HG02938 (cell line): ENCODE measurements around the gene TBC1D8.
"Not testable (repeated sequence)": the region's sequence is repeated elsewhere in the genome, so short reads cannot be mapped to it uniquely, and the experiment has no call there.

Experiments used
- ATAC-seq: cut with Tn5 transposase; IDR thresholded peaks from one replicate; pipeline ENCODE4 v1.9.1; 2021; ENCODE audit warnings: mild to moderate bottlenecking, moderate library complexity; ENCODE audit not compliant: unreplicated experiment

TBC1D8 gene

DNA sequence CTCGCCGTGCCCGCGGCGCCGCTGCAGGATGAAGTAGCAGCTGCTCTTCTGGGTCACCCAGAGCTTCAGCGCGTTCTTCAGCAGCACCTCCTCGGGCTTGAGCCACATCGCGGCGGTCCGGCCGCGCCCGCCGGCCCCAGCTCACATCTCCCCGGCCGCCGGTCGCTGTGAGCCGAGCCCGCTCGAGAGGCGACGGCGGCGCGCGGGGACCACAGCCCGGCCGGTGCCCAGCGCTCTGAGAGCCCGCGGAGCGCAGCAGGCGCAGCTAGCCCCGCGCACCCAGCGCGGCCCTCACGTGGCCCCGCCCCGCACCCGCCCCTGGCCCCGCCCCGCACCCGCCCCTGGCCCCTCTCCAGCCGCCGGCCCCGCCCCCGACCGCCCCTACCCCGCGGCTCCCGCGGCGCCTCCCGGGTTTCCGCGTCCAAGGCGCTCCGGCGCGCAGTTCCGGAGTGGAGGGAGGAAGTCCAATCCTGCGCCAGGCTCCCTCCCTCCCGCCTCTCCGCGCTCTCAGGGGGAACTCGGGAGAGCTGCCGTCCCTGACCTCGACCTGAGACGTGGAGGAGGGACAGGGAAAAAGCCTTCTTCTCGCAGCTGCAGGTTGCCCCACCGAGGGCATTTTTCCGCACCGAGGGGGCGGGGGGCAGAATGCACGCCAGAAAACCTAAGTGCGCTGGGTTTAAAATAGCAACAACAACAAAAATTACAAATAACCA lies at the start of gene TBC1D8:
TBC1D8 (minus strand) TSS at position 237 of the 713 bp plus-strand sequence; CDS start at position 108, 129 bp downstream.
- ATAC-seq = peak; percentile 42

GRCh38 chr2:101200676-101201075 lies 49.5 kb upstream of the TBC1D8 start:
- no peak for ATAC-seq

DNA sequence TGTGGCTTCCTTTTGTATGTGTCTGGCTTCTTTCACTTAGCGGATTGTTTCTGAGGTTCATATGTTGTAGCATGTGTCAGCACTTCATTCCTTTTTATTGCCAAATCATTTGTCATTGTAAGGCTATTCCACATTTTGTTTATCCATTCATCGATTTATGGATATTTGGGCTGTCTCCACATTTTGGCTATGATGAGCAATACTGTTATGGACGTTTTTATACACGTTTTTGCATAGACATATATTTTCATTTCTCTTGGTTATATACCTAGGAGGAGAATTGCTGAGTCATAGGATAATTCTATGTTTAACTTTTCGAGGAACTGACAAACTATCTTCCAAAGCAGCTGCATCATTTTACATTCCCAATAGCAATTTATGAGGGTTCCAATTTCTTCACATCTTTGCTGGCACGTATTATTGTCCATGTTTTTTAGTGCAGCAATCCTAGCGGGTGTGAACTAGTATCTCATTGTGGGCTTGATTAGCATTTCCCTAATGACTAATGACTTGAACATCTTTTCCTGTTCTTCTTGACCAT lies 48.1 kb upstream of the TBC1D8 start:
- no peak for ATAC-seq

GRCh38 chr2:101197814-101198213 lies 46.6 kb upstream of the TBC1D8 start:
- ATAC-seq = no peak

GRCh38 chr2:101197215-101197745 lies 46.1 kb upstream of the TBC1D8 start:
- no peak for ATAC-seq

- no peak for ATAC-seq
Observed at GRCh38 chr2:101195871-101196661, 44.9 kb upstream of the TBC1D8 start.

DNA sequence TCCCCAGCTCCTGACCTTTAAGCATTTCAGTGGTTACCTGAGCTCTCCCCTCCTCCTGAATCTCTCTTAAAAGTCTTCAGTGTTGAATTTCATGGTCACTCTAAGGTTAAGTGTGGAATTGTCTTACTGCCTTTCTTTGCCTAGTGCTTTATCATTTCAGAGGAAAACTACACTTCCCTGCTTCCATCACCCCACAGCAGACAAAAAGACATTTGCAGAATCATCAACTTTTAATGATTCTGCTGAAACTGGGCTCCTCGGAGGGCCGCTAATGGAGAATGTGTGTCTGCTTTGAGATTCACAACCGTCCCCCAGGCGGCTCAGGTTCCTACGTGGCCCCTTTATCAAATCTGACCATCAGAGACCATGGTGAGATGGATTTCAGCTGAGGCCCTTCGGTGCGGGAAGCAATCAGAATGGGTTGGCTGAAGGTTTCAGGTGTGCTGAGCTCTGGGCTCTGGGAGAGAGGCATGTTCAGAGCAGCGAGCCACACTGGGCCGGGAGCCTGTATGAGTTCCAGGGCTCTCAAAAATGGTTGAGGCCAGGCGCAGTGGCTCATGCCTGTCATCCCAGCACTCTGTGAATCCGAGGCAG lies 41.9 kb upstream of the TBC1D8 start:
- ATAC-seq = no peak

DNA sequence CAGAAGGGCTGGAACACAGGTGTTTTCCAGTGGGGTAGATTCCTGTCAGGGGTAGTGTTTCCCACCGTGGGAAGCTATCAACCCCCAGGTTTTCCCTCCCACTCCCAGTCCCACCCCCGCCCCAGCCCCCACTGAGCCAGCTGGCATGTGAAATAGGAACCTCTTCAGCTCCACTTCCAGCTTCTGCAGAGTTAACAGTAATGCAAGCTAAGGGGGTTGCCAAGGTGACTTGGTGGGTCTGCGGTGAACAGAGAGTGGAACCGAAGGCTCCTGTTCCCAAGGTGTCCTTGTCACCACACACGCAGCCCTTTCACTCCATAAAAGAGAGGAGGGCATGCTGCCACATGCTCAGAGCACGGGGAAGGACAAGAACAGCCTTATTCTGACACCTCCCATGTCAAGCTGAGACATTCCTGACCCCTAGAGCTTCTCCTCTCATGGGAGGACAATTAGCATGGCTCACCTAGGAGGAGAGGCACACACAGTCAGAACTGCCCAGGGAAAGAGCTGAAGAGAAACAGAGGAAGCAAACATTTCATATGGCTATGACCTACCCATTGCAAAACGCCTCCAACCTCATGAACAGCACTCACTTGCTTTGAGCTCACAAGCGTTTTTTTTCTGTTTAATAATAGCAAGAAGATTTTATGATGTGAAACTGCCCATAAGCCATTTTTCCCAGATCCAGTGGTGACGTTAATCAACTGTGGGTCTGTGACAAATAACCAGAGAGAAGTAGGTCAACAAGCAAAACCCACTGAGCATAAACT lies 39.8 kb upstream of the TBC1D8 start:
- no peak for ATAC-seq

DNA sequence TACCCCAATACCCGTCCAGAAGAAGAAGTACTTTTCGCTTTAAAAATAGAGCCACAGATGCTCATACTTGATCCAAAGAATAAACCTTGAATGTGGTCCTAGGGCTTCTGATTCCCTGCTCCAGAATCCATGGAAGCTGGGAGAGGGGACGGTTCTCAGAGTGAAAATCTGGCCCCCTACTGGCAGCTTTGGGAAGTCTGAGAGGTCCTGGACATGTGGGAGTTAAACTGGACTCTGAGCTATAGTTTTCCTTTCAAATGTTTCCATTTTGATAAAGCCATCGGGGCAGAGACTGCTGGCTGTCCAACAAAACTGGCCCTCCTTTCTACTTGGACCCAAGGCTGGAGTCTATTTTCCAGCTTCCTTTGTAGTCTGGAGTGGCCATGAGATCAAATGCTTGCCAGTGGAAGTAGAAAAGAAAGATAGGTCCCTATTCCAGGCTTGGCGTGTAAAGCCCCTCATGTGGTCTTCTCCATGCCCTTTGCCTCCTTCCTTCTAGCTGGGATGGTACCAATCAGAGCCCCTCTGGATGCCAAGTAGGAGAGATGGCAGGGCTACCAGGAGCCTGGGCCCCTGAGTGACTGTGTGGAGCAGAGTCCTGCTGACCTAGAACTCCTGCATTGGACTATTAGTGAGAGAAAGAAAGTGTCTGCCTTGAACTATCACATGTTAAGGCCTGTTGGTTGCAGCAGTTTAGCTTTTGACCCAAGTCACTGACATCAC lies 37.7 kb upstream of the TBC1D8 start:
- ATAC-seq = no peak

DNA sequence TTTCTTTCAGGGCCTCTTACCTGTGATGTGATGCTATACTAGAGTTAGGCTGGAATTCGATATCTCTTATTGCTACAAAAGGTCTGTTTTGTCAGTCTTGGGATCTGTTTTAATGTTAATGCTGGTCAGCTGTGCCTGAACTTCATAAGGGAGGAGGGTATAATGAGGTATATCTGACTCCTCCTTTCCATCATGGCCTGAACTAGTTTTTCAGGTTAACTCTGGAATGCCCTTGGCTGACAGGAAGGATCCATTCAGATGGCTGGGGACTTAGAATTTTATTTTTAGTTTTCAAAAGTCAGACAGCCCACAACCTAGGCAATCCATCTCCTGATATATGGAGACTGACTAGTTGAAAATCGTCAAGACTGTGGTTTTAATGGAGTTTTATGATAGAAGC lies 35.9 kb upstream of the TBC1D8 start:
- no peak for ATAC-seq

DNA sequence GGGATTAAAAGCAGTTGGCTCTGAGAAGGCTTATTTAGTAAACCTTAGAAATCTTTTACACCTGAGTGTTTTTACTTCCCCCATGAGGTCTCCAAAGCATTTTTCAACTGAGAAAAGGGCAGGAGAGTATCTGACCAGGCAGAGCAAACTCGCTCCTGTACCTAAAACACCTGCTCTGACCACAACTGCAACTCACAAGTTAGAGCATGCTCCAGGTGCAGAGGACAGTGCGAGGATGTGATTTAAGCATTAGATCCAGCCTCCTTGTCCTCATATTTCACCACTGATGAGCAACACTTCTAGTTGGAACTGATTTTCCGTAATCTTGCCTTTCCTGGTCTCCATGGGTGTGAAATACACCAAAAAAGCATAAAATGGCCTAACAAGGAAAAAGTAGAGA lies 34.5 kb upstream of the TBC1D8 start:
- no peak for ATAC-seq

DNA sequence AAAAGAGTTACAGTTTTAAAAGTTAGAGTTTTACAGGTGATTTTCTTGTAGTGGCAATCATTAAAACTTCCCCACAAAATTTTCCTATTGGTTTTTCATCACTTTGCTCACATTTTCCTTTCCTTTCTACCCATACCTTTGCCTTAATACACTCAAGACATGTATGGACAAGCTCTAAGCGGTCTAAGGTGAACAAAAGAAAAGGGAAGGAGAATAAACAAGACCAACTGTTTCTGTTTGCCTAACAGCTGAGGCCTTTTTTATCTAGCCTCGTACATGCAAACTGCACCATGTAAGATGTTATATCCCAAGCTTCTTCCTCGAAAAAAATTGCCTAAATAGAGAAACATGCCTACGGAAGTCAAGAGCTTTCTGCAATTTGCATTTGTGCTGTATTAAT lies 33.9 kb upstream of the TBC1D8 start:
- no peak for ATAC-seq

DNA sequence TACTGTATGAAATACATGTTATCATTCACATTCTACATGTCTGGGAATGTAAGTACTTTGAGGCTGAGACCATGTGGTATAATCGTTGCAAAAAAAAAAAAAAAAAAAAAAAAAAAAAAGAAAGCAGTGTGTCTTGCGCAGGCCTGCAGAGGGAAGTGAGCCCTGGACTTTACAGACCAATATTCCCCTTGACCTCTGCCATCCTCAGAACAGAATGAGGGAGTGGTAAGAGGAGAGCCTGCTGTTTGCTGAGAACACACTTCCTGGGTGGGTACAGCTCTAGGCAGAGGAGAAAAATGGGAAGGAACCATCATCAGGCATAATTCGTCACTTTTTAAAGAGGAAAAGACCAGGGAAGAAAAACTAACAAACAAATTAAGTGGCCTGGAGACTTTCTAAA lies 28.8 kb upstream of the TBC1D8 start:
- ATAC-seq = no peak

DNA sequence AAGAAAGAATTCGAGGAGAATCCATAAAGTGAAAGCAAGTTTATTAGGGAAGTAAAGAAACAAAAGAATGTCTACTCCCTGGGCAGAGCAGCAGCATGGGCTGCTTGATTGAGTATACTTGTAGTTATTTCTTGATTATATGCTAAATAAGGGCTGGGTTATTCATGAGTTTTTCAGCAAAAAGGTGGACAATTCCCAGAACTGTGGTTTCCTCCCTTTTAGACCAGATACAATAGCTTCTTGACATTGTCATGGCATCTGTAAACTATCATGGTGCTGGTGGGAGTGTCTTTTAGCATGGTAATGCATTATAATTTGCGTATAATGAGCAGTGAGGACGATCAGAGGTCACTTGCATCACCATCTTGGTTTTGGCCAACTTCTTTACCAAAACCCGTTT lies 25.6 kb upstream of the TBC1D8 start:
- no peak for ATAC-seq

GRCh38 chr2:101175991-101176390 lies 24.8 kb upstream of the TBC1D8 start:
- no peak for ATAC-seq

GRCh38 chr2:101173707-101174295 lies 22.6 kb upstream of the TBC1D8 start:
- ATAC-seq = no peak

GRCh38 chr2:101169822-101170221 lies 18.6 kb upstream of the TBC1D8 start:
- ATAC-seq = not testable (repeated sequence)

DNA sequence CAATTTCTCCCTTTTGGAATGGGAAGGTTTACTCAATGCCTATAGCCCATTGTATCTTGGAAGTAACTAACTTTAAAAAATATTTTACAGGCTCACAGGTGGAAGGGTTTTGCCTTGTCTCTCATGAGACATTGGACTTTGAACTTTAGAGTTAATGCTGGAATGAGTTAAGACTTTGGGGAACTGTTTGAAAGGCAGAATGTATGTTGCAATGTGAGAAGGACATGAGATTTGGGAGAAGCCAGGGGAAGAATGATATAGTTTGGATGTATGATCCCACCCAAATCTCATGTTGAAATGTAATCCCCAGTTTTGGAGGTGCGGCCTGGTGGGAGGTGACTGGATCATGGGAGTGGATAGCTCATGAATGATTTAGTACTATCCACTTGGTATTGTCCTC lies 17.5 kb upstream of the TBC1D8 start:
- no peak for ATAC-seq

DNA sequence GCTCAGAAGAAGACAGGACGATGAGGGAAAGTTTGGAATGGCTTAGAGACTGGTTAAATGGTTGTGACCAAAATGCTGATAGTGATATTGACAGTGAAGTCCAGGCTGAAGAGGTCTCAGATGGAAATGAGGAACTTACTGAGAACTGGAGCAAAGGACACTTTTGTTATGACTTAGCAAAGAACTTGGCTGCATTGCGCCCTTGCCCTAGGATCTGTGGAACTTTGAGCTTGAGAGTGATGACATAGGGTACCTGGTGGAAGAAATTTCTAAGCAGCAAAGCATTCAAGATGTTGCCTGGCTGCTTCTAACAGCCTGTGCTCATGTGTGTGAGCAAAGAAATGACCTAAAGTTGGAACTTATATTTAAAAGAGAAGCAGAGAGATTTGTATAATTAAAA lies 16.4 kb upstream of the TBC1D8 start:
- ATAC-seq = not testable (repeated sequence)

DNA sequence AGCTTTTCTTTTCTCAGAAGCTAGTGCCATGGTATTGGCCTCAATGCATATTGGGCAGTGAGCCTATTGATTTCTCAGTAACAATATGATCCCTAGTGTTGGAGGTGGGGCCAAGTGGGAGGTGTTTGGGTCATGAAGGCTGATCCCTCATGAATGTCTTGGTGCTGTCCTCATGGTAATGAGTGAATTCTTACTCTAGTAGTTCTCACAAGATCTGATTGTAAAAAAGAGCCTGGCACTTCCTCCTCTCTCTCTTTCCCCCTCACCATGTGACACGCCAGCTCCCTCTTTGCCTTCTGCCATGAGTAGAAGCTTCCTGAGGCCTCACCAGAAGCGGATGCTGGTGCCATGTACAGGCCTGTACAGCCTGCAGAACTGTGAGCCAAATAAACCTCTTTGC lies 12.8 kb upstream of the TBC1D8 start:
- ATAC-seq = no peak
